GM21717 (cell line): ENCODE data around the gene LCP2.

Experiments
- ATAC-seq: cut with Tn5 transposase; IDR thresholded peaks from one replicate; pipeline ENCODE4 v1.9.1; 2021; ENCODE audit warnings: mild to moderate bottlenecking, moderate library complexity; ENCODE audit not compliant: unreplicated experiment

LCP2 gene

GRCh38 chr5:170276140-170276539, 21.4 kb downstream of the LCP2 start:
- ATAC-seq: no peak

GRCh38 chr5:170275376-170275994, 22.1 kb downstream of the LCP2 start:
- no peak for ATAC-seq

GRCh38 chr5:170273968-170274710, 23.4 kb downstream of the LCP2 start:
- no peak for ATAC-seq

GRCh38 chr5:170270293-170271069, 27.1 kb downstream of the LCP2 start:
- no peak for ATAC-seq

GRCh38 chr5:170269579-170269978, 28.0 kb downstream of the LCP2 start:
- ATAC-seq: no peak

GRCh38 chr5:170268884-170269283, 28.7 kb downstream of the LCP2 start:
- ATAC-seq: no peak

GRCh38 chr5:170268153-170268689, 29.4 kb downstream of the LCP2 start:
- no peak for ATAC-seq

- peak; percentile 83 for ATAC-seq
These were observed 30.0 kb downstream of the LCP2 start for GRCh38 chr5:170267431-170268152.

GRCh38 chr5:170266570-170267381, 30.8 kb downstream of the LCP2 start:
- ATAC-seq: no peak

- no peak for ATAC-seq
These were observed 32.1 kb downstream of the LCP2 start for GRCh38 chr5:170265522-170265921.

GRCh38 chr5:170263906-170264305, 33.7 kb downstream of the LCP2 start:
- ATAC-seq: no peak

GRCh38 chr5:170262061-170263045, 35.2 kb downstream of the LCP2 start:
- ATAC-seq: no peak

- no peak for ATAC-seq
These were observed 36.0 kb downstream of the LCP2 start for GRCh38 chr5:170261528-170262043.

- ATAC-seq: no peak
These were observed 40.2 kb downstream of the LCP2 start for GRCh38 chr5:170257370-170257769.

GRCh38 chr5:170256571-170256970, 41.0 kb downstream of the LCP2 start:
- no peak for ATAC-seq

GRCh38 chr5:170254056-170254455, 43.5 kb downstream of the LCP2 start:
- peak; percentile 96 for ATAC-seq

- ATAC-seq: no peak
These were observed 44.7 kb downstream of the LCP2 start for GRCh38 chr5:170252720-170253350.

- no peak for ATAC-seq
These were observed 45.5 kb downstream of the LCP2 start for GRCh38 chr5:170252109-170252508.
